ENCODE data around the gene CHN2. TPM values are rescaled to one million over a fixed set of nuclear protein-coding genes. Genes with fewer than 3 reads are reported as not detected.

Gene CHN2
- total RNA-seq, 1 donor from 2014 or later, result 6.6 TPM

DNA sequence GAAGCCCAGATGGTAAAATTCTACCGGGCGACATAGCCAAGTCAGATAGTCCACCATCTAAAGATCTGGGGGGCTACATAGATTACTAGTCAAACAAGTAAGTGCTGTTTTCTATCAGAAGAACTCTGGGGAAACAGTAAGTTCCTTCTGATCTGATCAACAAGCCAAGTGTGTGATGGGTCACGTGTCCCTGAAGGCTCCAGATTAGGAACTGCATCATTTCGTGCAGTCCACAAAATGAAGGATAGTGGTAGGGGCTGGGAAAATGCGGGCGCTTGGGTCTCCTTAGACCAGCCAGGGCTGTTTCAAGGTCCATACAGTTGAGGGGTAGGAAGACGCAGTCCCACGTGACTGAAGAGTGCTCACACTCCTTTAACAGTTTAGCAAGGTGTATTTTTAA lies 1.8 kb upstream of the CHN2 start:
- TF ChIP-seq, protein P1, sequence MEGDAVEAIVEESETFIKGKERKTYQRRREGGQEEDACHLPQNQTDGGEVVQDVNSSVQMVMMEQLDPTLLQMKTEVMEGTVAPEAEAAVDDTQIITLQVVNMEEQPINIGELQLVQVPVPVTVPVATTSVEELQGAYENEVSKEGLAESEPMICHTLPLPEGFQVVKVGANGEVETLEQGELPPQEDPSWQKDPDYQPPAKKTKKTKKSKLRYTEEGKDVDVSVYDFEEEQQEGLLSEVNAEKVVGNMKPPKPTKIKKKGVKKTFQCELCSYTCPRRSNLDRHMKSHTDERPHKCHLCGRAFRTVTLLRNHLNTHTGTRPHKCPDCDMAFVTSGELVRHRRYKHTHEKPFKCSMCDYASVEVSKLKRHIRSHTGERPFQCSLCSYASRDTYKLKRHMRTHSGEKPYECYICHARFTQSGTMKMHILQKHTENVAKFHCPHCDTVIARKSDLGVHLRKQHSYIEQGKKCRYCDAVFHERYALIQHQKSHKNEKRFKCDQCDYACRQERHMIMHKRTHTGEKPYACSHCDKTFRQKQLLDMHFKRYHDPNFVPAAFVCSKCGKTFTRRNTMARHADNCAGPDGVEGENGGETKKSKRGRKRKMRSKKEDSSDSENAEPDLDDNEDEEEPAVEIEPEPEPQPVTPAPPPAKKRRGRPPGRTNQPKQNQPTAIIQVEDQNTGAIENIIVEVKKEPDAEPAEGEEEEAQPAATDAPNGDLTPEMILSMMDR (IDR thresholded peaks at IDR 0.05), result no peak
- TF ChIP-seq EZH2phosphoT487 (IDR thresholded peaks at IDR 0.05), result no peak
- TF ChIP-seq EZH2 (IDR thresholded peaks at IDR 0.05), result no peak
- Histone ChIP-seq H4K20me1 (ENCODE audit: low read depth) (peaks cover 13% of the 10 kb centered on the region), H3K27me3 (peaks cover 86% of the 10 kb centered on the region), H3K4me3 (no peak overlapping the region), H3K4me2 (no peak overlapping the region), H3K9me3 (ENCODE audit: low read depth) (no peaks in the 10 kb centered on the region), H2AFZ (replicated peaks) (no peak overlapping the region), H3K9ac (no peak overlapping the region), H3K27ac (no peak overlapping the region), H3K79me2 (ENCODE audit: low read depth) (no peaks in the 10 kb centered on the region), H3F3A (ENCODE audit: low read depth) (peaks cover 16% of the 10 kb centered on the region), H3K4me1 (peaks cover 14% of the 10 kb centered on the region), H3K36me3 (no peaks in the 10 kb centered on the region)
- no peak for DNase-seq (ENCODE audit: low spot score)
- Mint-ChIP-seq H3K27ac (no peak overlapping the region), H3K4me1 (peaks cover 27% of the 10 kb centered on the region), H3K9me3 (no peaks in the 10 kb centered on the region), H3K36me3 (no peaks in the 10 kb centered on the region), H3K27me3 (ENCODE audit: insufficient read depth, low read depth) (peaks cover 26% of the 10 kb centered on the region), H3K4me3 (peak overlapping the region; percentile 87)

DNA sequence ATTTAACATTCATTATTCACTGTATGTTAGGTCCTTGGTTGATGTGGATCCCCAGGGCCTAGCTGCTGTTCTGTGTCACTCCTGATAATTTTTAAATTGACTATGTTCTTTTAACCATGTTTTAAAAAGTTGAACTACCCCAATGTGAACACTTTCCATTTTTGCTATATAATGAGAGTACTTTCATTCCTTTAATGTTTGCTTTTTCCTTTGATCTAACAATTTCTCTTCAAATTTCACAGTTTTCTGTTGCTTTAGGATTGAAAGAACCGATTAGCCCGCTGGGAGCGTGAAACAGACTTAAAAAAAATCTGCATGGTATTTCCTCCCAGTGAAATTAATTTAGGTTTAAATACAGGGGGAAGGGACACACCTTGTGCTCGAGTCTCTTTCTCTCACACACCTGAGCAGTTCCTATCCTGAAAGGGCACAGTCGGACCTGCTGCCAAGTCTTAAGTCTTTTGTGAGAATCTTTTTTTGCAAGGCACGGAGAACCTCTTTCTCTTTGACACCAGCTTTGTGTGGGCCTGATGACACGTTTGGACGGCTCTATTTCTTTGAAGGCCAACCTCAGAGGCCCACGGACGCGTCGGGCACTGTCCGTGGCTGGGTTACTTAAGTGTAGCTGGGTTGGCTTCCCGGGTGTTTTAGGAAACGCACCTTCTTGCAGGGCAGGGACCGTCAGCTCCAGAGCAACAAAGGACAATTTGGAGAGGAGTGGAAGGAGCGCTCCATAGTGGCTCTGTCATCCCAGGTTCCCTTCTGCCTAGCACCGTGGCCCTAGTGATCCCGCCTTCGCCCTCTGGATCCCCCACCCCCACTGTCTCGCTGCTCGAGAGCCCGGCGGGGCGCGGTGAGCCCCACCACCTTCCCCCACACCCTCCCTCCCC lies 1.0 kb upstream of the CHN2 start:
- peak; percentile 31 for DNase-seq (ENCODE audit: low spot score)
- Histone ChIP-seq H4K20me1 (ENCODE audit: low read depth) (peaks cover 13% of the 10 kb centered on the region), H3K4me3 (peak overlapping the region; percentile 72), H3K36me3 (no peaks in the 10 kb centered on the region), H3K4me1 (peaks cover 14% of the 10 kb centered on the region), H3K79me2 (ENCODE audit: low read depth) (no peaks in the 10 kb centered on the region), H3K9ac (no peak overlapping the region), H3F3A (ENCODE audit: low read depth) (peaks cover 16% of the 10 kb centered on the region), H3K4me2 (peak overlapping the region; percentile 84), H2AFZ (replicated peaks) (peak overlapping the region; percentile 92), H3K9me3 (ENCODE audit: low read depth) (no peaks in the 10 kb centered on the region), H3K27ac (no peak overlapping the region), H3K27me3 (peaks cover 94% of the 10 kb centered on the region)
- Mint-ChIP-seq H3K4me1 (peaks cover 27% of the 10 kb centered on the region), H3K36me3 (no peaks in the 10 kb centered on the region), H3K4me3 (peak overlapping the region; percentile 87), H3K27me3 (ENCODE audit: insufficient read depth, low read depth) (peaks cover 26% of the 10 kb centered on the region), H3K27ac (peak overlapping the region; percentile 79), H3K9me3 (no peaks in the 10 kb centered on the region)
- TF ChIP-seq EZH2phosphoT487 (IDR thresholded peaks at IDR 0.05) (peak; percentile 77), EZH2 (IDR thresholded peaks at IDR 0.05) (peak; percentile 66)
- TF ChIP-seq, protein P1 (IDR thresholded peaks at IDR 0.05), result no peak

DNA sequence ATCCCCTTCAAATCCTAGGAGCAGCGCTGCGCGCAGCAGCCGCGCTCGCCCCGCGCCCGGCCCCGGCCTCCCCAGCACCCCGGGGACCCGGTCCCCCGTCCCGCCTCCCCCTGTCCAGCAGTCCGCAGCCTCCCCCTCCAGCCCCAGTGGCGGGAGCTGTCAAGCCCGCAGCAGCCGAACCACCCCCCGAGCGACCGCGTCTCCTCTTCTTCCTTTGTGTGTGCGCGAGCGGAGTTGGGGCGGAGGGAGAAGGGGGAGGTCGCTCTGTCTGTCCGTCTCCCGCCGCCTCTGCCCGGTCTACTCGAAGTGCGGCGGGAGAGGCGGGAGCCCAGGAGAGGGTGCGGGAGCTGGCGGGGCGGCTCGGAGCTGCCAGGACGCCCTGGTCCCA lies 375 bp upstream of the CHN2 start:
- no peak overlapping the region for H3K27ac Mint-ChIP-seq
- DNase-seq (ENCODE audit: low spot score), result peak; percentile 72

More for the DNA sequence above, 375 bp upstream of the CHN2 start:
- Histone ChIP-seq H3K4me2 (peak overlapping the region; percentile 84), H3K4me3 (peak overlapping the region; percentile 72), H3K79me2 (ENCODE audit: low read depth) (no peaks in the 10 kb centered on the region), H3F3A (ENCODE audit: low read depth) (peaks cover 12% of the 10 kb centered on the region), H3K9me3 (ENCODE audit: low read depth) (no peaks in the 10 kb centered on the region), H3K36me3 (no peaks in the 10 kb centered on the region), H2AFZ (replicated peaks) (peak overlapping the region; percentile 92), H3K27me3 (peaks cover 92% of the 10 kb centered on the region), H3K9ac (no peak overlapping the region), H4K20me1 (ENCODE audit: low read depth) (peaks cover 13% of the 10 kb centered on the region), H3K4me1 (peaks cover 14% of the 10 kb centered on the region), H3K27ac (no peak overlapping the region)
- Mint-ChIP-seq H3K27me3 (ENCODE audit: insufficient read depth, low read depth) (peaks cover 26% of the 10 kb centered on the region), H3K4me3 (peak overlapping the region; percentile 87), H3K4me1 (peaks cover 27% of the 10 kb centered on the region), H3K9me3 (no peaks in the 10 kb centered on the region), H3K36me3 (no peaks in the 10 kb centered on the region)
- TF ChIP-seq EZH2phosphoT487 (IDR thresholded peaks at IDR 0.05) (peak; percentile 20), EZH2 (IDR thresholded peaks at IDR 0.05) (peak; percentile 63)
- TF ChIP-seq, protein P1 (IDR thresholded peaks at IDR 0.05), result no peak
